Measurements from ENCODE around the gene LOX. TPM values are rescaled to one million over a fixed set of nuclear protein-coding genes. Genes with fewer than 3 reads are reported as not detected.

LOX gene
- 0.12 TPM for total RNA-seq (2021; ENCODE audit: unreplicated experiment)
- polyA plus RNA-seq (2012): 0.05 and 0.12 TPM in 2 replicates
- not detected for Bru-seq, nascent RNA
- BruChase-seq, experiment 1, labeled RNA remaining after a 6-hour chase: not detected
- not detected for BruChase-seq, experiment 2, labeled RNA remaining after a 2-hour chase
- long read RNA-seq: 0 reads

GRCh38 chr5:122078116-122079110 is at the start of gene LOX:
Gene LOX (minus strand): TSS chr5:122078259. CDS start chr5:122077985, 274 bp downstream.
- intact Hi-C loops (cut with micrococcal nuclease): no loop called here
- no peaks in the 10 kb centered on the region for H3K4me1 ChIP-seq (ENCODE audit: control insufficient read depth in 1 of 2, insufficient read depth in 2 of 2, low read length in 2 of 2)

GRCh38 chr5:122126756-122127321 is 48.8 kb upstream of the LOX start:
- no peak overlapping the region for H2AFZ ChIP-seq (ENCODE audit: low read depth, low read length, poor library complexity, severe bottlenecking)
- H3K4me1 ChIP-seq (ENCODE audit: control insufficient read depth in 1 of 2, insufficient read depth in 2 of 2, low read length in 2 of 2): peaks cover 0 to 4% of the 10 kb centered on the region in 2 experiments; a peak in 1 of 4 replicates
- H3K4me3 ChIP-seq (replicated peaks in 1 of 2; ENCODE audit: low read depth in 1 of 2, low read length in 2 of 2): no peak overlapping the region
- H3K9me3 ChIP-seq (ENCODE audit: control insufficient read depth in 1 of 2, insufficient read depth in 1 of 2, low read depth in 1 of 2, low read length in 2 of 2): no peaks in the 10 kb centered on the region
- no peaks in the 10 kb centered on the region for H3K79me2 ChIP-seq (ENCODE audit: insufficient read depth, low read length)
- POLR2A ChIA-PET: no interaction called here
- CTCF ChIA-PET: interaction anchor here (1.2 kb wide), 1 partner anchor 30 kb away, joined by 3 read pairs; no protein-coding TSS in a partner anchor
- no peak overlapping the region for H3K4me2 ChIP-seq (ENCODE audit: low read length)
- no peak overlapping the region for H3K9ac ChIP-seq (ENCODE audit: low read length)
- H4K20me1 ChIP-seq (ENCODE audit: insufficient read depth): no peaks in the 10 kb centered on the region
- RAD21 ChIA-PET (ENCODE audit: low non-redundant PET in 1 of 2, low total read pairs in 2 of 2, uncharacterized antibody in 2 of 2, unreplicated experiment in 2 of 2): no interaction called here
- no TSS peak for BruUV-seq (replicated peaks)
- ATAC-seq (no peak), DNase-seq (ENCODE audit: low read depth, low spot score) (no peak)
- no peaks in the 10 kb centered on the region for H3K9me2 ChIP-seq (ENCODE audit: insufficient read depth)
- H3K36me3 ChIP-seq (ENCODE audit: control insufficient read depth in 1 of 2, insufficient read depth in 2 of 2, low read length in 2 of 2): no peaks in the 10 kb centered on the region
- no peaks in the 10 kb centered on the region for H3K27me3 ChIP-seq (ENCODE audit: insufficient read depth, low read length)
- intact Hi-C loops (cut with micrococcal nuclease): no loop called here
- no peak overlapping the region for H3K27ac ChIP-seq (ENCODE audit: low read depth, low read length)
- no peak for TF ChIP-seq FOSL1 (IDR thresholded peaks at IDR 0.05; ENCODE audit: low read depth)
- no peak for TF ChIP-seq SRF (IDR thresholded peaks at IDR 0.05; ENCODE audit: low read depth)
- no peak for TF ChIP-seq MAX (IDR thresholded peaks at IDR 0.05)
- TF ChIP-seq EZH2 (IDR thresholded peaks at IDR 0.05): no peak
- no peak for TF ChIP-seq EGR1 (IDR thresholded peaks at IDR 0.05; ENCODE audit: low read depth)
- TF ChIP-seq SIN3A (IDR thresholded peaks at IDR 0.05; ENCODE audit: low read depth): no peak

More at GRCh38 chr5:122078116-122079110, at the start of gene LOX:
- H3K9ac ChIP-seq (ENCODE audit: low read length): no peak within 1 kb of the TSS
- no peak within 1 kb of the TSS for H3K4me3 ChIP-seq (replicated peaks in 1 of 2; ENCODE audit: low read depth in 1 of 2, low read length in 2 of 2)
- RAD21 ChIA-PET (ENCODE audit: low non-redundant PET in 1 of 2, low total read pairs in 2 of 2, uncharacterized antibody in 2 of 2, unreplicated experiment in 2 of 2): no interaction called here
- H3K4me2 ChIP-seq (ENCODE audit: low read length): no peak within 1 kb of the TSS
- H3K9me3 ChIP-seq (ENCODE audit: control insufficient read depth in 1 of 2, insufficient read depth in 1 of 2, low read depth in 1 of 2, low read length in 2 of 2): no peaks in the 10 kb centered on the region
- CTCF ChIA-PET: no interaction called here
- POLR2A ChIA-PET: no interaction called here
- DNase-seq (ENCODE audit: low read depth, low spot score) (no peak), ATAC-seq (no peak)
- H3K36me3 ChIP-seq (ENCODE audit: control insufficient read depth in 1 of 2, insufficient read depth in 2 of 2, low read length in 2 of 2): no peaks in the 10 kb centered on the region
- no peaks in the 10 kb centered on the region for H3K79me2 ChIP-seq (ENCODE audit: insufficient read depth, low read length)
- no peak within 1 kb of the TSS for H2AFZ ChIP-seq (ENCODE audit: low read depth, low read length, poor library complexity, severe bottlenecking)
- H3K9me2 ChIP-seq (ENCODE audit: insufficient read depth): no peaks in the 10 kb centered on the region
- TF ChIP-seq CBX3 (IDR thresholded peaks at IDR 0.05; ENCODE audit: low read depth) (no peak), ELF1 (IDR thresholded peaks at IDR 0.05; ENCODE audit: borderline replicate concordance, low read depth) (no peak), FOSL1 (IDR thresholded peaks at IDR 0.05; ENCODE audit: low read depth) (no peak), EZH2 (IDR thresholded peaks at IDR 0.05) (no peak), EGR1 (IDR thresholded peaks at IDR 0.05; ENCODE audit: low read depth) (no peak), JUND (IDR thresholded peaks at IDR 0.05) (no peak)
- no TSS peak for BruUV-seq (replicated peaks)
- no peak within 1 kb of the TSS for H3K27ac ChIP-seq (ENCODE audit: low read depth, low read length)
- no peaks in the 10 kb centered on the region for H3K27me3 ChIP-seq (ENCODE audit: insufficient read depth, low read length)
- no peaks in the 10 kb centered on the region for H4K20me1 ChIP-seq (ENCODE audit: insufficient read depth)
